HEK293 (cell line): ENCODE measurements around the gene FRMD8.

ENCODE experiments used
- CTCF ChIA-PET: fragments of 350-600 bp; formaldehyde crosslinking; extraction: SDS; loops from one replicate; lab custom pipeline; 2021; ENCODE audit warnings: antibody characterized with exemption; lab: Yijun Ruan, JAX
- POLR2A ChIA-PET: fragments of 300-600 bp; formaldehyde crosslinking; extraction: SDS; loops from one replicate; lab custom pipeline; 2020; ENCODE audit warnings: antibody characterized with exemption, inconsistent platforms; lab: Yijun Ruan, JAX
- H3K27ac ChIP-seq: fragments of 200-500 bp; sonication (Bioruptor generic); 2 replicates; pipeline ENCODE4 v1.5.1; 2014; ENCODE audit warnings: low read depth, low read length, control low read depth, inconsistent platforms; ENCODE audit errors: extremely low read depth
- H3K36me3 ChIP-seq, 2 experiments: fragments of 200-500 bp in 1 of 2; sonication (Bioruptor generic) in 1 of 2; 1 replicate in 1 of 2; 2 replicates in 1 of 2; pipeline ENCODE4 v1.5.1; 2014 to 2017; ENCODE audit warnings: inconsistent platforms in 2 of 2, low read length in 2 of 2; ENCODE audit not compliant: control insufficient read depth in 2 of 2, insufficient read depth in 1 of 2
- H3K4me1 ChIP-seq: fragments of 200-500 bp; sonication (Bioruptor generic); 2 replicates; pipeline ENCODE4 v1.5.1; 2014; ENCODE audit warnings: mild to moderate bottlenecking, low read length, inconsistent platforms; ENCODE audit not compliant: control insufficient read depth, insufficient read depth
- H3K4me3 ChIP-seq: 2 replicates; pipeline ENCODE4 v1.5.1; 2011; ENCODE audit warnings: low read depth, mild to moderate bottlenecking, control low read depth, low read length, moderate library complexity
- H3K9me3 ChIP-seq: fragments of 200-500 bp; sonication (Bioruptor generic); 2 replicates; pipeline ENCODE4 v1.5.1; 2014; ENCODE audit warnings: low read depth, low read length, inconsistent platforms; ENCODE audit not compliant: control insufficient read depth, insufficient read depth
- FEZF1 ChIP-seq: fragments of 450-650 bp; formaldehyde crosslinking; IDR thresholded peaks from 2 replicates; pipeline ENCODE4 v1.5.1; 2016; ENCODE audit warnings: missing biosample characterization, missing genetic modification characterization
- GLIS1 ChIP-seq: fragments of 450-650 bp; formaldehyde crosslinking; IDR thresholded peaks from 2 replicates; pipeline ENCODE4 v1.5.1; 2016; ENCODE audit warnings: missing biosample characterization, missing genetic modification characterization
- HOXD13 ChIP-seq: sonication (generic); formaldehyde crosslinking; IDR thresholded peaks from 2 replicates; pipeline ENCODE4 v1.8.0; 2022; ENCODE audit warnings: missing genetic modification reagents, borderline replicate concordance
- PRDM1 ChIP-seq: fragments of 450-650 bp; formaldehyde crosslinking; IDR thresholded peaks from 2 replicates; pipeline ENCODE4; 2016; ENCODE audit warnings: missing biosample characterization, missing genetic modification characterization
- SCRT2 ChIP-seq: fragments of 450-650 bp; formaldehyde crosslinking; IDR thresholded peaks from 2 replicates; pipeline ENCODE4 v1.5.1; 2016; ENCODE audit warnings: missing biosample characterization, missing genetic modification characterization
- YY2 ChIP-seq: fragments of 450-650 bp; formaldehyde crosslinking; IDR thresholded peaks from 2 replicates; pipeline ENCODE4 v1.5.1; 2016; ENCODE audit warnings: missing biosample characterization, missing genetic modification characterization
- ZBTB1 ChIP-seq: fragments of 450-650 bp; formaldehyde crosslinking; IDR thresholded peaks from 2 replicates; pipeline ENCODE4 v1.5.1; 2016; ENCODE audit warnings: missing biosample characterization, missing genetic modification characterization
- ZBTB20 ChIP-seq: fragments of 450-650 bp; formaldehyde crosslinking; IDR thresholded peaks from 2 replicates; pipeline ENCODE4 v1.5.1; 2016; ENCODE audit warnings: missing biosample characterization, missing genetic modification characterization
- ZBTB21 ChIP-seq: fragments of 450-650 bp; formaldehyde crosslinking; IDR thresholded peaks from 2 replicates; pipeline ENCODE4 v1.5.1; 2017; ENCODE audit warnings: missing biosample characterization, missing genetic modification characterization
- ZBTB48 ChIP-seq: fragments of 450-650 bp; formaldehyde crosslinking; IDR thresholded peaks from 2 replicates; pipeline ENCODE4 v1.5.1; 2016; ENCODE audit warnings: missing biosample characterization, missing genetic modification characterization
- ZFP69B ChIP-seq: fragments of 450-650 bp; formaldehyde crosslinking; IDR thresholded peaks from 2 replicates; pipeline ENCODE4 v1.5.1; 2016; ENCODE audit warnings: missing biosample characterization, missing genetic modification characterization
- ZNF140 ChIP-seq: fragments of 450-650 bp; formaldehyde crosslinking; IDR thresholded peaks from 2 replicates; pipeline ENCODE4 v1.5.1; 2016; ENCODE audit warnings: missing biosample characterization, missing genetic modification characterization
- ZNF18 ChIP-seq: fragments of 450-650 bp; formaldehyde crosslinking; IDR thresholded peaks from 2 replicates; pipeline ENCODE4 v1.5.1; 2016; ENCODE audit warnings: missing biosample characterization, missing genetic modification characterization
- ZNF202 ChIP-seq: fragments of 450-650 bp; formaldehyde crosslinking; IDR thresholded peaks from 2 replicates; pipeline ENCODE4 v1.5.1; 2016; ENCODE audit warnings: missing biosample characterization, missing genetic modification characterization, borderline replicate concordance
- ZNF23 ChIP-seq: fragments of 450-650 bp; formaldehyde crosslinking; IDR thresholded peaks from 2 replicates; pipeline ENCODE4 v1.5.1; 2016; ENCODE audit warnings: missing biosample characterization, missing genetic modification characterization, borderline replicate concordance
- ZNF302 ChIP-seq: fragments of 450-650 bp; formaldehyde crosslinking; IDR thresholded peaks from 2 replicates; pipeline ENCODE4 v1.5.1; 2016; ENCODE audit warnings: missing biosample characterization, missing genetic modification characterization, low read depth
- ZNF311 ChIP-seq: fragments of 450-650 bp; formaldehyde crosslinking; IDR thresholded peaks from 2 replicates; pipeline ENCODE4 v1.5.1; 2017; ENCODE audit warnings: missing biosample characterization, missing genetic modification characterization, borderline replicate concordance
- ZNF37A ChIP-seq: fragments of 450-650 bp; IDR thresholded peaks from 2 replicates; pipeline ENCODE4 v1.5.1; 2018; ENCODE audit warnings: missing biosample characterization, missing genetic modification characterization
- ZNF473 ChIP-seq: fragments of 450-650 bp; formaldehyde crosslinking; IDR thresholded peaks from 2 replicates; pipeline ENCODE4 v1.5.1; 2017; ENCODE audit warnings: missing biosample characterization, missing genetic modification characterization
- ZNF521 ChIP-seq: fragments of 450-650 bp; formaldehyde crosslinking; IDR thresholded peaks from 2 replicates; pipeline ENCODE4 v1.5.1; 2017; ENCODE audit warnings: missing biosample characterization, mild to moderate bottlenecking, missing genetic modification characterization
- ZNF560 ChIP-seq: fragments of 450-650 bp; formaldehyde crosslinking; IDR thresholded peaks from 2 replicates; pipeline ENCODE4 v1.5.1; 2017; ENCODE audit warnings: missing biosample characterization, missing genetic modification characterization, borderline replicate concordance
- ZNF596 ChIP-seq: fragments of 450-650 bp; IDR thresholded peaks from 2 replicates; pipeline ENCODE4 v1.5.0; 2018; ENCODE audit warnings: missing biosample characterization, mild to moderate bottlenecking, missing genetic modification characterization, moderate library complexity
- ZNF610 ChIP-seq: fragments of 450-650 bp; formaldehyde crosslinking; IDR thresholded peaks from 2 replicates; pipeline ENCODE4 v1.5.1; 2016; ENCODE audit warnings: missing biosample characterization, missing genetic modification characterization, borderline replicate concordance
- ZNF747 ChIP-seq: fragments of 450-650 bp; formaldehyde crosslinking; IDR thresholded peaks from 2 replicates; pipeline ENCODE4 v1.5.1; 2016; ENCODE audit warnings: missing biosample characterization, missing genetic modification characterization
- TF ChIP-seq, protein P1 (sequence below): fragments of 450-650 bp; formaldehyde crosslinking; IDR thresholded peaks from 2 replicates; pipeline ENCODE4 v1.5.1; 2016; ENCODE audit warnings: missing biosample characterization, missing genetic modification characterization
- TF ChIP-seq, protein P2 (sequence below): fragments of 450-650 bp; formaldehyde crosslinking; IDR thresholded peaks from 2 replicates; pipeline ENCODE4 v1.5.1; 2016; ENCODE audit warnings: missing biosample characterization, missing genetic modification characterization
- TF ChIP-seq, protein P3 (sequence below): fragments of 450-650 bp; IDR thresholded peaks from 2 replicates; pipeline ENCODE4 v1.5.1; 2018; ENCODE audit warnings: missing biosample characterization, missing genetic modification characterization
- TF ChIP-seq, protein P4 (sequence below): fragments of 450-650 bp; formaldehyde crosslinking; IDR thresholded peaks from 2 replicates; pipeline ENCODE4 v1.5.1; 2016; ENCODE audit warnings: missing biosample characterization, missing genetic modification characterization, low read depth
- TF ChIP-seq, protein P5 (sequence below): fragments of 450-650 bp; formaldehyde crosslinking; IDR thresholded peaks from 2 replicates; pipeline ENCODE4 v1.5.1; 2017; ENCODE audit warnings: missing biosample characterization, missing genetic modification characterization

The FRMD8 gene

GRCh38 chr11:65417702-65418430 lies 31.4 kb downstream of the FRMD8 start (continued):
- TF ChIP-seq, protein P1, sequence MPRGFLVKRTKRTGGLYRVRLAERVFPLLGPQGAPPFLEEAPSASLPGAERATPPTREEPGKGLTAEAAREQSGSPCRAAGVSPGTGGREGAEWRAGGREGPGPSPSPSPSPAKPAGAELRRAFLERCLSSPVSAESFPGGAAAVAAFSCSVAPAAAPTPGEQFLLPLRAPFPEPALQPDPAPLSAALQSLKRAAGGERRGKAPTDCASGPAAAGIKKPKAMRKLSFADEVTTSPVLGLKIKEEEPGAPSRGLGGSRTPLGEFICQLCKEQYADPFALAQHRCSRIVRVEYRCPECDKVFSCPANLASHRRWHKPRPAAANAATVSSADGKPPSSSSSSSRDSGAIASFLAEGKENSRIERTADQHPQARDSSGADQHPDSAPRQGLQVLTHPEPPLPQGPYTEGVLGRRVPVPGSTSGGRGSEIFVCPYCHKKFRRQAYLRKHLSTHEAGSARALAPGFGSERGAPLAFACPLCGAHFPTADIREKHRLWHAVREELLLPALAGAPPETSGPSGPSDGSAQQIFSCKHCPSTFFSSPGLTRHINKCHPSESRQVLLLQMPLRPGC (tag by site-specific recombination) = 0 out of 2 replicates have a peak, but pooled peaks have one; percentile 13
- TF ChIP-seq HOXD13 (no peak), ZBTB1 (tag by site-specific recombination) (no peak), SCRT2 (tag by site-specific recombination) (0 out of 2 replicates have a peak, but pooled peaks have one; percentile 12), ZBTB48 (tag by site-specific recombination) (peak; percentile 63), ZBTB20 (tag by site-specific recombination) (peak; percentile 42; the same call in 1 of the 2 replicates), GLIS1 (tag by site-specific recombination) (peak; percentile 70), ZFP69B (tag by site-specific recombination) (peak; percentile 34; the same call in 1 of the 2 replicates), ZNF23 (tag by site-specific recombination) (no peak), FEZF1 (no peak)
- TF ChIP-seq, protein P2, sequence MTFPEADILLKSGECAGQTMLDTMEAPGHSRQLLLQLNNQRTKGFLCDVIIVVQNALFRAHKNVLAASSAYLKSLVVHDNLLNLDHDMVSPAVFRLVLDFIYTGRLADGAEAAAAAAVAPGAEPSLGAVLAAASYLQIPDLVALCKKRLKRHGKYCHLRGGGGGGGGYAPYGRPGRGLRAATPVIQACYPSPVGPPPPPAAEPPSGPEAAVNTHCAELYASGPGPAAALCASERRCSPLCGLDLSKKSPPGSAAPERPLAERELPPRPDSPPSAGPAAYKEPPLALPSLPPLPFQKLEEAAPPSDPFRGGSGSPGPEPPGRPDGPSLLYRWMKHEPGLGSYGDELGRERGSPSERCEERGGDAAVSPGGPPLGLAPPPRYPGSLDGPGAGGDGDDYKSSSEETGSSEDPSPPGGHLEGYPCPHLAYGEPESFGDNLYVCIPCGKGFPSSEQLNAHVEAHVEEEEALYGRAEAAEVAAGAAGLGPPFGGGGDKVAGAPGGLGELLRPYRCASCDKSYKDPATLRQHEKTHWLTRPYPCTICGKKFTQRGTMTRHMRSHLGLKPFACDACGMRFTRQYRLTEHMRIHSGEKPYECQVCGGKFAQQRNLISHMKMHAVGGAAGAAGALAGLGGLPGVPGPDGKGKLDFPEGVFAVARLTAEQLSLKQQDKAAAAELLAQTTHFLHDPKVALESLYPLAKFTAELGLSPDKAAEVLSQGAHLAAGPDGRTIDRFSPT = peak; percentile 83

- Histone ChIP-seq H3K27ac (peak overlapping the region; percentile 98), H3K36me3 (peaks cover 0 to 12% of the 10 kb centered on the region in 2 experiments; a peak in 1 of 3 replicates), H3K4me3 (peak overlapping the region; percentile 17), H3K9me3 (no peaks in the 10 kb centered on the region), H3K4me1 (peaks cover 6% of the 10 kb centered on the region)
- POLR2A ChIA-PET = interaction anchor here (1.0 to 16.9 kb wide), 10 partner anchors 9 to 106 kb away, joined by 3 to 1129 read pairs (median 8); partner anchors contain the start of genes MALAT1, SCYL1 and SLC25A45
- CTCF ChIA-PET = interaction anchor here (1.3 to 2.5 kb wide), 3 partner anchors 30 to 51 kb away, joined by 5 to 10 read pairs (median 7); no protein-coding TSS in a partner anchor
- no peak for TF ChIP-seq ZNF202
- TF ChIP-seq ZNF747 (tag by site-specific recombination) = no peak
- no peak for TF ChIP-seq ZNF18 (tag by site-specific recombination)
- TF ChIP-seq ZNF560 = no peak
- no peak for TF ChIP-seq ZNF596 (tag by site-specific recombination)
- TF ChIP-seq ZNF302 (tag by site-specific recombination) = no peak
- TF ChIP-seq PRDM1 (tag by site-specific recombination) = no peak
- no peak for TF ChIP-seq ZNF311 (tag by site-specific recombination)
- TF ChIP-seq ZNF610 (tag by site-specific recombination) = no peak
- no peak for TF ChIP-seq ZNF140 (tag by site-specific recombination)
- TF ChIP-seq ZNF37A = no peak
- TF ChIP-seq, protein P3, sequence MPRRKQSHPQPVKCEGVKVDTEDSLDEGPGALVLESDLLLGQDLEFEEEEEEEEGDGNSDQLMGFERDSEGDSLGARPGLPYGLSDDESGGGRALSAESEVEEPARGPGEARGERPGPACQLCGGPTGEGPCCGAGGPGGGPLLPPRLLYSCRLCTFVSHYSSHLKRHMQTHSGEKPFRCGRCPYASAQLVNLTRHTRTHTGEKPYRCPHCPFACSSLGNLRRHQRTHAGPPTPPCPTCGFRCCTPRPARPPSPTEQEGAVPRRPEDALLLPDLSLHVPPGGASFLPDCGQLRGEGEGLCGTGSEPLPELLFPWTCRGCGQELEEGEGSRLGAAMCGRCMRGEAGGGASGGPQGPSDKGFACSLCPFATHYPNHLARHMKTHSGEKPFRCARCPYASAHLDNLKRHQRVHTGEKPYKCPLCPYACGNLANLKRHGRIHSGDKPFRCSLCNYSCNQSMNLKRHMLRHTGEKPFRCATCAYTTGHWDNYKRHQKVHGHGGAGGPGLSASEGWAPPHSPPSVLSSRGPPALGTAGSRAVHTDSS (tag by site-specific recombination) = no peak
- TF ChIP-seq, protein P4, sequence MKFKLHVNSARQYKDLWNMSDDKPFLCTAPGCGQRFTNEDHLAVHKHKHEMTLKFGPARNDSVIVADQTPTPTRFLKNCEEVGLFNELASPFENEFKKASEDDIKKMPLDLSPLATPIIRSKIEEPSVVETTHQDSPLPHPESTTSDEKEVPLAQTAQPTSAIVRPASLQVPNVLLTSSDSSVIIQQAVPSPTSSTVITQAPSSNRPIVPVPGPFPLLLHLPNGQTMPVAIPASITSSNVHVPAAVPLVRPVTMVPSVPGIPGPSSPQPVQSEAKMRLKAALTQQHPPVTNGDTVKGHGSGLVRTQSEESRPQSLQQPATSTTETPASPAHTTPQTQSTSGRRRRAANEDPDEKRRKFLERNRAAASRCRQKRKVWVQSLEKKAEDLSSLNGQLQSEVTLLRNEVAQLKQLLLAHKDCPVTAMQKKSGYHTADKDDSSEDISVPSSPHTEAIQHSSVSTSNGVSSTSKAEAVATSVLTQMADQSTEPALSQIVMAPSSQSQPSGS (tag by site-specific recombination) = no peak
- TF ChIP-seq, protein P5, sequence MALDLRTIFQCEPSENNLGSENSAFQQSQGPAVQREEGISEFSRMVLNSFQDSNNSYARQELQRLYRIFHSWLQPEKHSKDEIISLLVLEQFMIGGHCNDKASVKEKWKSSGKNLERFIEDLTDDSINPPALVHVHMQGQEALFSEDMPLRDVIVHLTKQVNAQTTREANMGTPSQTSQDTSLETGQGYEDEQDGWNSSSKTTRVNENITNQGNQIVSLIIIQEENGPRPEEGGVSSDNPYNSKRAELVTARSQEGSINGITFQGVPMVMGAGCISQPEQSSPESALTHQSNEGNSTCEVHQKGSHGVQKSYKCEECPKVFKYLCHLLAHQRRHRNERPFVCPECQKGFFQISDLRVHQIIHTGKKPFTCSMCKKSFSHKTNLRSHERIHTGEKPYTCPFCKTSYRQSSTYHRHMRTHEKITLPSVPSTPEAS = no peak
- no peak for TF ChIP-seq YY2
- no peak for TF ChIP-seq ZNF521 (tag by site-specific recombination)
- TF ChIP-seq ZNF473 (tag by site-specific recombination) = no peak
- no peak for TF ChIP-seq ZBTB21
Observed at GRCh38 chr11:65418431-65418680, 31.9 kb downstream of the FRMD8 start.
